Activated T-helper 17 cell treated with anti-CD3 and anti-CD28 coated beads, Interleukin-2, amount 50 U/mL, for 72 hours (primary cell): ENCODE measurements around the gene CHD5. TPM values are rescaled to one million over a fixed set of nuclear protein-coding genes. Genes with fewer than 3 reads are reported as not detected.

ENCODE experiments used
- ATAC-seq: fragments of 150-1000 bp; cut with Tn5 transposase; replicated peaks from 2 replicates; pipeline ENCODE4 v1.10.0; 2021; ENCODE audit warnings: mild to moderate bottlenecking, moderate library complexity
- H3K27ac Mint-ChIP-seq: one replicate; pipeline ENCODE4 v1.8.0; 2022; ENCODE audit warnings: mixed read lengths
- H3K27me3 Mint-ChIP-seq: one replicate; pipeline ENCODE4 v1.8.0; 2022; ENCODE audit warnings: mixed read lengths
- H3K36me3 Mint-ChIP-seq: one replicate; pipeline ENCODE4 v1.8.0; 2022; ENCODE audit warnings: low read depth, mild to moderate bottlenecking, mixed read lengths
- H3K4me1 Mint-ChIP-seq: one replicate; pipeline ENCODE4 v1.8.0; 2022; ENCODE audit warnings: mixed read lengths
- H3K4me3 Mint-ChIP-seq: one replicate; pipeline ENCODE4 v1.8.0; 2022; ENCODE audit warnings: mild to moderate bottlenecking, mixed read lengths
- H3K9me3 Mint-ChIP-seq: one replicate; pipeline ENCODE4 v1.8.0; 2022; ENCODE audit warnings: mixed read lengths
- total RNA-seq, 2 donors: library from RNA; stranded (reverse); gene quantifications; one replicate each; pipeline ENCODE4 v1.2.3, GENCODE V29; 2022

CHD5 gene
- total RNA-seq, 2 donors from 2014 or later = 0.43 to 1.2 TPM

DNA sequence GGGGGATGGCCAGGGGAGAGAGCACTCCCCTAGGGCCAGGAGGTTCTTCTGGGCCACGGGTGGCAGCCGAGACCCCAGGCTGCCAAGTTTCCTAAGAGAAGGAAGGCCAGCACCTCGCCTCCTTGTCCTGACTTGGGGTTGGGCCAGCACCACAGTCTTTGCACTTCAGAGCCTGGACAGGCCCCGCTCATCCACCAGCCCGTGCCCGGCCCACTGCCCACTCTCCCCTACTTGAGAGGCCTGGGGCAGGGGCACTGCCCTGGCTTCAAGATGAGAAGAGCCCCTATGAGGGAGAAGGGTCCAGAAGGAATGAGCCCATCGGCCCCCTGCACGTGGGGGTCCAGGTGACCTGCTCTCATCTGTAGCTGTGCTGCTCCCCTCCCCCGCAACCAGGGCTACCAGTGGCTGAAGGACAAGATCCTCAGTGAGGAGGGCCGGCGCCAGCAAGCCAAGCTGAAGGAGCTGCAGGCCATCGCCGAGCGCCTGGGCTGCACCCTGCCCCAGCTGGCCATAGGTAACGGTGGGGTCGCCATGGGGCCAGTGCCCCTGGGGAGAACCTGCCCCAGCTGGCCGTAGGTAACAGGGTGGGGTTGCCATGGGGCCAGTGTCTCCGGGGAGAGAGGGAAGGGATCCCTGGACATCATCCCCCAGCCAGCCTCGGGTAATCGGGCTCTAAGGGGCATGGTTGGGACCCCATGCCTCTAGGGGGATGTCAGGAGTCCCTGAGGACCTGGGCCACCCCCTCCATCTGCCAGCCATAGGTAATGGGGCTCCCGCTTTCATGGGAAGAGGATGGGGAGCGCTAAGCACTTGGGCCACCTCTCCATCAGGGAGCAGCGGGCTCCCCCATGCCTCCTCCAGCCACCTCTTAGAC lies 83.6 kb downstream of the CHD5 start:
- no peak overlapping the region for H3K4me3 Mint-ChIP-seq
- no peak overlapping the region for H3K27ac Mint-ChIP-seq
- peaks cover 4% of the 10 kb centered on the region for H3K4me1 Mint-ChIP-seq
- peaks cover 77% of the 10 kb centered on the region for H3K36me3 Mint-ChIP-seq
- H3K27me3 Mint-ChIP-seq = no peaks in the 10 kb centered on the region
- no peak for ATAC-seq
- H3K9me3 Mint-ChIP-seq = no peaks in the 10 kb centered on the region

DNA sequence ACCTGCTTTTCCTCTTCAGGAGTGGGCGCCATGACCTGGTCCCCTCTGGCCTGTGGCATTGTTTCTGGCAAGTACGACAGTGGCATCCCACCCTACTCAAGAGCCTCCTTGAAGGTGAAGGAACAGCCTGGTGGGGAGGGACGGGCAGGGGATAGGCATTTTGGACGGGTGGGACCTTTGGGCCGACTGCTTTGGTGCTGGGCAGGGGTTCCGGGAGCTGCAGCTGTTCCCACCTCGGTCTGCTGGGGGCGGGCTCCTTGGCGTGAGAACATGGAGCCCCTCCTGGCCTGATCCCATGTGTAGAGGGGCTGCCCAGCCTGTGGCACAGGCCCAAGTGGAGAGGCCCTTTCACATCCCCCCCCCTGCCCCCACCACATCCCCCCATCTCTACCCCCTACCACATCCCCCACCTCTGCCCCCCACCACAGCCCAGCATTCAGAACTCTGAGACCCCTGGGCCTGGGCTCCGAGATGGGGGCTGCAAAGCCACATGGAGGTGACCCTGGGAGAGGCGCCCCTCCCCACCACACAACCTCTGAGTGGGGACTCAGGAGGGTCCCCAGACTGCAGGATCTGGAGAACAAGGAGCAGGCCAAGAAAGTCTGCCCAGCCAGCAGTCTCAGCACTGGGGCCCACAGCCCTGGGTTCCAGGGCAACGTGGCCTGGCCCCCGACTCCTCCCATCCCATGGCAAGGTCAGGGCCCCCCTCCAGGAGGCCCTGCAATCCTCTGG lies 84.4 kb downstream of the CHD5 start:
- H3K9me3 Mint-ChIP-seq = no peaks in the 10 kb centered on the region
- no peak overlapping the region for H3K27ac Mint-ChIP-seq
- H3K4me1 Mint-ChIP-seq = peaks cover 4% of the 10 kb centered on the region
- H3K36me3 Mint-ChIP-seq = peaks cover 77% of the 10 kb centered on the region
- no peak overlapping the region for H3K4me3 Mint-ChIP-seq
- no peak for ATAC-seq
- no peaks in the 10 kb centered on the region for H3K27me3 Mint-ChIP-seq

DNA sequence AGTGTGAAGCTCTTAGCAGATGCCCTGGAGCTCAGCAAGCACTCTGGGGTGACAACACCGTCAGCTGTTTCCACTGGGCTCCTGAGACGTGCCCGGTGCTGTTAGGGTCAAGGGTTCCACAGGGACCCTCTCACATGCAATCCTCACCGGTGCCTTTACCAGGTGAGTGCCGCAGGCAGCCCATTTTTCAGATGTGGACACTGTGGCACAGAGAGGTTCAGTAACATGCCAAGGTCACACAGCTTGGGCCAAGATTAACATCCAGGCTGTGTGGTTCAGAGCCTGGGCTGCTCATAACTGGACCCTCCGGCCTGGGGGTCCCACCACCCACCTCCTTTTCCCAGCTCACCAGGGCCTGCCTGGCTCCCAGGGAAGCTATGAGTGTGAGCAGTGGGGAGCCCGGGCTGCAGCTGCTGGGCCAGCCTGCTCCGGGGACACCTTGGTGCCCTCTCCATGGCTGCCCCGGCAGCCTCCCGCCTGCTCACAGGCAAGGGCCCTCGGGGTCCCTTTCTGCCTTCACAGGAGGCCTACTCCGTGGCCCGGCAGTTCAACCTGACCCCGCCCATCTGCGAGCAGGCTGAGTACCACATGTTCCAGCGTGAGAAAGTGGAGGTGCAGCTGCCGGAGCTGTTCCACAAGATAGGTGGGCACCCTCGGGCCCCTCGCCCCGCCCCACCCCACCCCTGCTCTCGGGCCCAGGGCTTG lies 85.2 kb downstream of the CHD5 start:
- peaks cover 84% of the 10 kb centered on the region for H3K36me3 Mint-ChIP-seq
- H3K4me3 Mint-ChIP-seq = no peak overlapping the region
- no peaks in the 10 kb centered on the region for H3K27me3 Mint-ChIP-seq
- no peak for ATAC-seq
- no peaks in the 10 kb centered on the region for H3K9me3 Mint-ChIP-seq
- peaks cover 4% of the 10 kb centered on the region for H3K4me1 Mint-ChIP-seq
- H3K27ac Mint-ChIP-seq = no peak overlapping the region

- no peak for ATAC-seq
- Mint-ChIP-seq H3K27ac (peak overlapping the region; percentile 20), H3K36me3 (peaks cover 87% of the 10 kb centered on the region), H3K4me3 (no peak overlapping the region), H3K4me1 (peaks cover 4% of the 10 kb centered on the region), H3K9me3 (no peaks in the 10 kb centered on the region), H3K27me3 (no peaks in the 10 kb centered on the region)
Observed at GRCh38 chr1:6094246-6094645, 85.9 kb downstream of the CHD5 start.

DNA sequence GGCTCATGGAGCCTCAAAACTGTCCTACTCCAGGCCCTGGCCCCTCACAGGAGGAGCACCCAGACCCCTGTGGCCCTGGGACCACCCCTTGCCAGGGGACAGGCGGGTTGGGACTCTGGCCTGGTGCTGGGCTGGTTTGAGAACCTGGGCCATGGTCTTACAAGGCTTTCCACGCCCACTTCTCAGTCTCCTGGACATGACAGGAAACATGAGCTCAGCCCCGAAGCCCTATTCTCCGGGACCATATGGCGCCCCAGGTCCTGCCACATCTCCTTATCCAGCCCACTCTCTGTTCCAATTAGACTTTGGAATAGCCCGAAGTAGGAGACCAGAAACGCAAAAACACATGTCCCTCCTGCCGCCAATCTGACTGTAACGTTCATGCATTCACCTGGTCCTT lies 86.5 kb downstream of the CHD5 start:
- Mint-ChIP-seq H3K4me3 (no peak overlapping the region), H3K27me3 (no peaks in the 10 kb centered on the region), H3K27ac (peak overlapping the region; percentile 20), H3K36me3 (peaks cover 88% of the 10 kb centered on the region), H3K9me3 (no peaks in the 10 kb centered on the region), H3K4me1 (peaks cover 4% of the 10 kb centered on the region)
- ATAC-seq = no peak

DNA sequence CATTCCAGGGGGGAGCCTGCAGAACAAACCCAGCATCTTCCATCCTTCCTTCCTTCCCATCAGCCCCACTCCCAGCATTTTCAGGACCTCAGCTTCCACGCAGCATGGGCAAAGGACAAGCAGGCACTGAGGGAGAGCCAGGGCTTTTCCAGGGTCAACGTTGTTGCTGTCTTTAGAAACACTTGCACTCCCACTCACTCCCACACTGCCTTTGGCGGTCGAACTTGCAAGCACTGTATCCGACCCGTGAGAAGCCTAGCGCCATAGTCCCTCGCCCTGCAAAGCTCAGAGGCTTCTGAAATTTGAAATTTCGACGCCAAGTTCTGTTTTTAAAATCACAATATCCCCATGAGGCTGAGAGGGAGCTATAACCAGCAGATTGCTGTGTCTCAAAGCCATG lies 87.0 kb downstream of the CHD5 start:
- Mint-ChIP-seq H3K27ac (no peak overlapping the region), H3K27me3 (no peaks in the 10 kb centered on the region), H3K36me3 (peaks cover 87% of the 10 kb centered on the region), H3K4me3 (no peak overlapping the region), H3K9me3 (no peaks in the 10 kb centered on the region), H3K4me1 (peaks cover 4% of the 10 kb centered on the region)
- no peak for ATAC-seq

GRCh38 chr1:6092211-6092610 lies 87.9 kb downstream of the CHD5 start:
- Mint-ChIP-seq H3K9me3 (no peaks in the 10 kb centered on the region), H3K4me1 (no peaks in the 10 kb centered on the region), H3K27ac (peak overlapping the region; percentile 28), H3K27me3 (no peaks in the 10 kb centered on the region), H3K36me3 (peaks cover 87% of the 10 kb centered on the region), H3K4me3 (no peak overlapping the region)
- ATAC-seq = no peak

GRCh38 chr1:6091823-6092109 lies 88.4 kb downstream of the CHD5 start:
- Mint-ChIP-seq H3K27ac (peak overlapping the region; percentile 28), H3K36me3 (peaks cover 87% of the 10 kb centered on the region), H3K27me3 (no peaks in the 10 kb centered on the region), H3K4me1 (peaks cover 4% of the 10 kb centered on the region), H3K9me3 (no peaks in the 10 kb centered on the region), H3K4me3 (no peak overlapping the region)
- ATAC-seq = no peak

DNA sequence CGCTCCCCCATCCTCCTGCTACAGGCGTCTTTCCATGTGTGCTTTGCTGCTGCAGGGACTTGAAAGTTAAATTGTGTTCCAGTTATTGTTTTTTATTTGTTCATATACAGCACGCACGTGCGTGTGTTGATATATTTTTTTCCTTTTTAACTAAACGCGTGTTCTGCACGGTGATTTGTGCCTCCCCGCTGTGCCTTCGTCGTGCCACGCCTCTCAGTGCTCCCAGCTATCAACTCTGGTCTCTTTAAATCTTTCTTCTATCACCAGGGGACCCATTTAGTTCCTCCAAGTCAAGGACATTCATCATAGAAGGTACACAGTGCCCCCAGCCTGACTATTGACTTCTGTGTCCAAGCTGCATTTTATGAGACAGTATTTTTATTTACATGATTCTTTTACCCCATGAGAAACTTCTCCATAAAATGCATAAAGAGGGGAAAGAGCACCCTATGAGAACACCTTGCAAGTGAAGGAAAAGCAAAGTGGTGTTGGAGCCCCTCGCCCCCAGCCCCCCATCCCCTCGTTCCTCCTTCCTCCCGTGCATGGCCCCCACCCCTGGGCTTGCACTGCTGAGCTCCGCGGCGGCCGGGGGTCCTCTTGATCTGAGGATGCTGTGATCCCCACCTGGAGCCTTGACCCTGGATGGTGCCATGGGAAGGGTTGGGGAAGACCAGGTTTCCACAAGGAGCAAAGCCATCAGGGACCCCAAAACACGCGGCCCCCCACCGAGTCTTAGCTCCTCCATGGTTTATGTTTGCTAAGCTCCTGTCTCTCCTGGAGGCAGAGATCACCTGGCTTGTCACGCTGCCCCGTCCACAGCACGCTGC lies 88.9 kb downstream of the CHD5 start:
- H3K36me3 Mint-ChIP-seq = peaks cover 87% of the 10 kb centered on the region
- H3K27me3 Mint-ChIP-seq = no peaks in the 10 kb centered on the region
- no peak for ATAC-seq
- H3K4me1 Mint-ChIP-seq = peaks cover 4% of the 10 kb centered on the region
- H3K27ac Mint-ChIP-seq = peak overlapping the region; percentile 69
- H3K9me3 Mint-ChIP-seq = no peaks in the 10 kb centered on the region
- no peak overlapping the region for H3K4me3 Mint-ChIP-seq

- Mint-ChIP-seq H3K4me1 (peaks cover 4% of the 10 kb centered on the region), H3K27me3 (no peaks in the 10 kb centered on the region), H3K27ac (no peak overlapping the region), H3K9me3 (no peaks in the 10 kb centered on the region), H3K4me3 (no peak overlapping the region), H3K36me3 (peaks cover 88% of the 10 kb centered on the region)
- ATAC-seq = no peak
Observed at GRCh38 chr1:6090288-6090687, 89.8 kb downstream of the CHD5 start.

- H3K4me3 Mint-ChIP-seq = no peak overlapping the region
- peaks cover 92% of the 10 kb centered on the region for H3K36me3 Mint-ChIP-seq
- no peaks in the 10 kb centered on the region for H3K27me3 Mint-ChIP-seq
- no peaks in the 10 kb centered on the region for H3K9me3 Mint-ChIP-seq
- ATAC-seq = no peak
- H3K4me1 Mint-ChIP-seq = peaks cover 4% of the 10 kb centered on the region
- no peak overlapping the region for H3K27ac Mint-ChIP-seq
Observed at GRCh38 chr1:6088956-6089355, 91.2 kb downstream of the CHD5 start.

- Mint-ChIP-seq H3K4me1 (peaks cover 4% of the 10 kb centered on the region), H3K36me3 (peaks cover 92% of the 10 kb centered on the region), H3K9me3 (no peaks in the 10 kb centered on the region), H3K4me3 (no peak overlapping the region), H3K27ac (no peak overlapping the region), H3K27me3 (no peaks in the 10 kb centered on the region)
- ATAC-seq = no peak
Observed at GRCh38 chr1:6087958-6088357, 92.2 kb downstream of the CHD5 start.

DNA sequence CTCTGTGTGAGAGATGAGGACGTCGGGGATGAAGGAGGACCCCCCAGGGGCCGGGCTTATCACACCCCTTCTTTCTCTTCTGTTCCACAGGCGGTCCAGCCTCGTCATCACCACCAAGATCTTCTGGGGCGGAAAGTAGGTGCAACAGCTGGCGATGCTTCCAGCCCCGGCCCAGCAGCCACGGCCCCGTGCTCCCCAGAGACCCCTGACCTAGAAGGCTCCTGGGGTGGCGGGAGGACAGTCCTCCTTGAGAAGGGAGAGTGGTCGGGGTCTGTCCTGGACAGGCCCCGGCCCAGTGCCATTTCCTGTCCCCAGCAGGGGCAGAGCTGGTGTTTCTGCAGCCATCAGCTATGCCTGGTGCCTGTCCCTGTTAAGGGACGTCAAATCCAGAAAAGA lies 92.7 kb downstream of the CHD5 start:
- no peaks in the 10 kb centered on the region for H3K9me3 Mint-ChIP-seq
- peaks cover 92% of the 10 kb centered on the region for H3K36me3 Mint-ChIP-seq
- peak overlapping the region; percentile 65 for H3K27ac Mint-ChIP-seq
- no peak overlapping the region for H3K4me3 Mint-ChIP-seq
- peak; percentile 14 for ATAC-seq
- H3K27me3 Mint-ChIP-seq = no peaks in the 10 kb centered on the region
- H3K4me1 Mint-ChIP-seq = peaks cover 4% of the 10 kb centered on the region

DNA sequence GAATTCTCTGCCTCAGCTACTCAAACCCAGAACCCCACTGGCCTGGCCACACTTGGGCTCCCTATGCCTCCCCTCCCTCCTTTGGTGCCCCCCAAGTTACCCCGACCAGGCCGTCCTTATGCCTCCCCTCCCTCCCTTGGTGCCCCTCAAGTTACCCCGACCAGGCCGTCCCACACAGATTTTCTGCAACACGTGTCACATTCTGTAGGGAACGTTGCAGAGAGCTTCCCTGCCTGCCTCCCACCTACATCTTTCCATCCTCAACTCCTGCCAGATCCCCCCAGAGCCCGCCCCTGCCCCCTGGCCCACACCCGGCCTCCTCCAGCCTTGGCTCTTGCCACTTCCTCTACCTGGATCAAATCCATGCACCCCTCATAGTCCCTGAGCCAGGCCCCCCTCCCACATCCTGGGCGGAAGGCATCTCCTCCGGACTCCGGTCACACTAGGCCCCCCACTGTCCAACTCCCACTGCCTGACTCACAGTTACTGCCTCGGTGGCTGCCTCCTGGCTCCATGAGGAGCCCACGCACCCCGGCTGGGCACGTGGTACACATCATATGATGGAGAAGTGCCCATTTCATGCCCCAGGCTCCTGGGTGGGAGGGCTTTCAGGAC lies 93.3 kb downstream of the CHD5 start:
- Mint-ChIP-seq H3K9me3 (no peaks in the 10 kb centered on the region), H3K27ac (peak overlapping the region; percentile 65), H3K36me3 (peaks cover 92% of the 10 kb centered on the region), H3K4me1 (peaks cover 4% of the 10 kb centered on the region), H3K4me3 (no peak overlapping the region), H3K27me3 (no peaks in the 10 kb centered on the region)
- no peak for ATAC-seq
